Colonic mucosa (tissue), 4 donors: Measurements from ENCODE around the gene DYRK3. TPM values are rescaled to one million over a fixed set of nuclear protein-coding genes. Genes with fewer than 3 reads are reported as not detected.

ENCODE experiments used
- DNase-seq: peaks from one replicate; pipeline ENCODE4 v3.0.0-alpha.2; 2020
- H3K27ac ChIP-seq: fragments of 200-600 bp; one replicate; pipeline ENCODE4 v1.8.0; 2021
- H3K27me3 ChIP-seq: fragments of 200-600 bp; one replicate; pipeline ENCODE4 v1.8.0; 2021
- H3K36me3 ChIP-seq: fragments of 200-600 bp; one replicate; pipeline ENCODE4 v1.8.0; 2021
- H3K4me1 ChIP-seq: fragments of 200-600 bp; one replicate; pipeline ENCODE4 v1.8.0; 2021; ENCODE audit warnings: mild to moderate bottlenecking
- H3K4me3 ChIP-seq: fragments of 200-600 bp; one replicate; pipeline ENCODE4 v1.8.0; 2021
- H3K9ac ChIP-seq, 2 donors: one replicate each; pipeline ENCODE4 v1.7.0; 2013; ENCODE audit warnings: control low read depth in 2 of 2, low read depth in 2 of 2, low read length in 2 of 2
- H3K9me3 ChIP-seq: fragments of 200-600 bp; one replicate; pipeline ENCODE4 v1.8.0; 2021
- intact Hi-C: fragments of 100-400 bp; cut with DNase I; formaldehyde crosslinking; loops from one replicate; pipeline ENCODE4 v1.14.1; 2022
- total RNA-seq, 2 donors: library from RNA; stranded (reverse); fragmentation: NEBNext Ultra II Directional in 1 of 2; extraction: Animal tissue kit (Norgen Biotek cat#: 25700) in 1 of 2; gene quantifications; one replicate each; pipeline ENCODE4 v1.2.1, GENCODE V29; 2021
- TF ChIP-seq, protein P1 (sequence below): fragments of 200-600 bp; IDR thresholded peaks from one replicate; pipeline ENCODE4 v1.8.0; 2022; ENCODE audit warnings: antibody characterized with exemption, mild to moderate bottlenecking
- donor health status: healthy.
- donor health status: DM: no; HTN: no; CAD: no.
- donor health status: DM: no; HTN: no; CAD: no.

DYRK3 gene
- total RNA-seq, 2 donors from 2014 or later: 0.86 to 1.9 TPM

GRCh38 chr1:206684478-206685333 lies 49.4 kb downstream of the DYRK3 start, which contains the start of gene MAPKAPK2:
Gene MAPKAPK2 (plus strand): TSS chr1:206684905. CDS start chr1:206685230, 325 bp downstream.
- H3K27ac ChIP-seq: peak within 1 kb of the TSS; percentile 94
- peaks cover 8% of the 10 kb centered on the region for H3K4me1 ChIP-seq
- H3K9ac ChIP-seq: peak within 1 kb of the TSS; percentile 59 to 90
- peak; percentile 79 for DNase-seq
- H3K27me3 ChIP-seq: no peaks in the 10 kb centered on the region
- peak within 1 kb of the TSS; percentile 68 for H3K4me3 ChIP-seq
- intact Hi-C loops: loop anchor here (5.0 kb wide), 1 partner anchor 38 kb away; no protein-coding TSS in a partner anchor
- no peaks in the 10 kb centered on the region for H3K36me3 ChIP-seq
- H3K9me3 ChIP-seq: no peaks in the 10 kb centered on the region
- TF ChIP-seq, protein P1, sequence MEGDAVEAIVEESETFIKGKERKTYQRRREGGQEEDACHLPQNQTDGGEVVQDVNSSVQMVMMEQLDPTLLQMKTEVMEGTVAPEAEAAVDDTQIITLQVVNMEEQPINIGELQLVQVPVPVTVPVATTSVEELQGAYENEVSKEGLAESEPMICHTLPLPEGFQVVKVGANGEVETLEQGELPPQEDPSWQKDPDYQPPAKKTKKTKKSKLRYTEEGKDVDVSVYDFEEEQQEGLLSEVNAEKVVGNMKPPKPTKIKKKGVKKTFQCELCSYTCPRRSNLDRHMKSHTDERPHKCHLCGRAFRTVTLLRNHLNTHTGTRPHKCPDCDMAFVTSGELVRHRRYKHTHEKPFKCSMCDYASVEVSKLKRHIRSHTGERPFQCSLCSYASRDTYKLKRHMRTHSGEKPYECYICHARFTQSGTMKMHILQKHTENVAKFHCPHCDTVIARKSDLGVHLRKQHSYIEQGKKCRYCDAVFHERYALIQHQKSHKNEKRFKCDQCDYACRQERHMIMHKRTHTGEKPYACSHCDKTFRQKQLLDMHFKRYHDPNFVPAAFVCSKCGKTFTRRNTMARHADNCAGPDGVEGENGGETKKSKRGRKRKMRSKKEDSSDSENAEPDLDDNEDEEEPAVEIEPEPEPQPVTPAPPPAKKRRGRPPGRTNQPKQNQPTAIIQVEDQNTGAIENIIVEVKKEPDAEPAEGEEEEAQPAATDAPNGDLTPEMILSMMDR: no peak

GRCh38 chr1:206685334-206685768 lies 50.0 kb downstream of the DYRK3 start:
- peak overlapping the region; percentile 68 for H3K4me3 ChIP-seq
- H3K9me3 ChIP-seq: no peaks in the 10 kb centered on the region
- H3K4me1 ChIP-seq: peaks cover 8% of the 10 kb centered on the region
- peak overlapping the region; percentile 94 for H3K27ac ChIP-seq
- DNase-seq: no peak
- peak overlapping the region; percentile 59 to 90 for H3K9ac ChIP-seq
- H3K27me3 ChIP-seq: no peaks in the 10 kb centered on the region
- TF ChIP-seq, protein P1: no peak
- intact Hi-C loops: loop anchor here (5.0 kb wide), 1 partner anchor 37 kb away; no protein-coding TSS in a partner anchor
- H3K36me3 ChIP-seq: no peaks in the 10 kb centered on the region

- peak overlapping the region; percentile 94 for H3K27ac ChIP-seq
- H3K4me1 ChIP-seq: peaks cover 8% of the 10 kb centered on the region
- intact Hi-C loops: loop anchor here (5.0 kb wide), 1 partner anchor 36 kb away; no protein-coding TSS in a partner anchor
- peak; percentile 56 for DNase-seq
- peak overlapping the region; percentile 59 to 90 for H3K9ac ChIP-seq
- TF ChIP-seq, protein P1: no peak
- H3K36me3 ChIP-seq: no peaks in the 10 kb centered on the region
- H3K27me3 ChIP-seq: no peaks in the 10 kb centered on the region
- H3K4me3 ChIP-seq: peak overlapping the region; percentile 68
- H3K9me3 ChIP-seq: no peaks in the 10 kb centered on the region
Measured at GRCh38 chr1:206685769-206686477, 50.6 kb downstream of the DYRK3 start.

GRCh38 chr1:206686478-206687249 lies 51.3 kb downstream of the DYRK3 start:
- H3K4me1 ChIP-seq: peaks cover 11% of the 10 kb centered on the region
- H3K4me3 ChIP-seq: peak overlapping the region; percentile 68
- peak overlapping the region; percentile 59 to 90 for H3K9ac ChIP-seq
- peak overlapping the region; percentile 94 for H3K27ac ChIP-seq
- H3K36me3 ChIP-seq: no peaks in the 10 kb centered on the region
- H3K27me3 ChIP-seq: no peaks in the 10 kb centered on the region
- H3K9me3 ChIP-seq: no peaks in the 10 kb centered on the region
- DNase-seq: no peak
- intact Hi-C loops: loop anchor here (5.0 kb wide), 1 partner anchor 36 kb away; no protein-coding TSS in a partner anchor
- TF ChIP-seq, protein P1: no peak
